HCT116 (cell line): ENCODE results near the gene DHX57. TPM values are rescaled to one million over a fixed set of nuclear protein-coding genes. Genes with fewer than 3 reads are reported as not detected.
"Not testable (repeated sequence)": the region's sequence is repeated elsewhere in the genome, so short reads cannot be mapped to it uniquely, and the experiment has no call there.

Source experiments
- ATAC-seq: fragments of 200-7000 bp; cut with Tn5 transposase; 2 replicates; pipeline ENCODE4 v1.9.1; 2020; ENCODE audit warnings: mild to moderate bottlenecking, moderate library complexity
- BruUV-seq: library from RNA; stranded (reverse); fragments of 400-500 nt; replicated peaks from 2 replicates; lab custom pipeline; 2021; lab: Mats Ljungman, UMichigan
- CTCF ChIA-PET: fragments of 300-600 bp; sonication (Branson Sonifier 250); formaldehyde crosslinking; loops from one replicate; lab custom pipeline; 2021; ENCODE audit warnings: antibody characterized with exemption; lab: Charles Lee
- POLR2A ChIA-PET: fragments of 300-600, 350-600 bp; sonication (Branson Sonifier 250); formaldehyde crosslinking; loops from one replicate; lab custom pipeline; 2021; ENCODE audit warnings: antibody characterized with exemption; lab: Charles Lee
- RAD21 ChIA-PET, 2 experiments: fragments of 300-600 bp; sonication (Branson Sonifier 250); formaldehyde crosslinking; loops; one replicate each; lab custom pipeline; 2023; ENCODE audit warnings: low total read pairs in 2 of 2; ENCODE audit not compliant: uncharacterized antibody in 2 of 2, unreplicated experiment in 2 of 2, low non-redundant PET in 1 of 2; lab: Charles Lee
- DNase-seq: peaks from one replicate; pipeline ENCODE4 v3.0.0-alpha.2; 2010; ENCODE audit warnings: low read depth, low spot score
- H2AFZ ChIP-seq: fragments of 200-600 bp; shearing (Covaris generic), sonication (generic); 2 replicates; pipeline ENCODE4 v1.6.1; 2017; ENCODE audit warnings: low read depth, mixed run types, mixed read lengths, antibody characterized with exemption, low read length; ENCODE audit not compliant: poor library complexity, severe bottlenecking
- H3K27ac ChIP-seq: 2 replicates; pipeline ENCODE4 v1.5.1; 2012; ENCODE audit warnings: low read depth, low read length
- H3K27me3 ChIP-seq: fragments of 200-600 bp; sonication (generic); 2 replicates; pipeline ENCODE4 v1.6.1; 2016; ENCODE audit warnings: mixed run types, low read length, mixed read lengths; ENCODE audit not compliant: insufficient read depth
- H3K36me3 ChIP-seq, 2 experiments: fragments of 200-500 bp in 1 of 2; fragments of 200-600 bp in 1 of 2; sonication (Bioruptor generic) in 1 of 2; sonication (generic) in 1 of 2; 2 replicates each; pipeline versions ENCODE4 v1.5.1 to v1.6.1; 2014 to 2016; ENCODE audit warnings: low read length in 2 of 2, inconsistent platforms in 1 of 2, mixed read lengths in 1 of 2, mixed run types in 1 of 2; ENCODE audit not compliant: insufficient read depth in 2 of 2, control insufficient read depth in 1 of 2
- H3K4me1 ChIP-seq, 2 experiments: fragments of 200-600 bp in 1 of 2; sonication (generic) in 1 of 2; 2 replicates each; pipeline versions ENCODE4 v1.5.1 to v1.6.1; 2012 to 2017; ENCODE audit warnings: low read length in 2 of 2, inconsistent platforms in 1 of 2, mild to moderate bottlenecking in 1 of 2, mixed read lengths in 1 of 2, mixed run types in 1 of 2, moderate library complexity in 1 of 2; ENCODE audit not compliant: insufficient read depth in 2 of 2, control insufficient read depth in 1 of 2
- H3K4me2 ChIP-seq: fragments of 200-600 bp; sonication (generic); 2 replicates; pipeline ENCODE4 v1.6.1; 2017; ENCODE audit warnings: mixed run types, low read length, mixed read lengths
- H3K4me3 ChIP-seq, 2 experiments: fragments of 200-600 bp in 1 of 2; sonication (generic) in 1 of 2; replicated peaks in 1 of 2; 2 replicates each; pipeline ENCODE4 v1.5.1; 2011 to 2016; ENCODE audit warnings: low read length in 2 of 2, control low read depth in 1 of 2, low read depth in 1 of 2, mild to moderate bottlenecking in 1 of 2, mixed read lengths in 1 of 2, mixed run types in 1 of 2
- H3K79me2 ChIP-seq: fragments of 200-600 bp; sonication (generic); 2 replicates; pipeline ENCODE4 v1.6.1; 2017; ENCODE audit warnings: mild to moderate bottlenecking, mixed run types, low read length, moderate library complexity, mixed read lengths; ENCODE audit not compliant: insufficient read depth
- H3K9ac ChIP-seq: fragments of 200-600 bp; sonication (generic); 2 replicates; pipeline ENCODE4 v1.6.1; 2016; ENCODE audit warnings: low read length, mixed read lengths
- H3K9me2 ChIP-seq: fragments of 200-600 bp; sonication (generic), shearing (Covaris generic); 2 replicates; pipeline ENCODE4 v1.6.1; 2017; ENCODE audit warnings: mixed run types, mild to moderate bottlenecking, moderate library complexity; ENCODE audit not compliant: insufficient read depth
- H3K9me3 ChIP-seq, 2 experiments: fragments of 200-500 bp in 1 of 2; fragments of 200-600 bp in 1 of 2; sonication (Bioruptor generic) in 1 of 2; sonication (generic) in 1 of 2; 2 replicates each; pipeline ENCODE4 v1.6.1; 2014 to 2017; ENCODE audit warnings: low read length in 2 of 2, mixed read lengths in 2 of 2, inconsistent platforms in 1 of 2, low read depth in 1 of 2, mild to moderate bottlenecking in 1 of 2, mixed run types in 1 of 2, moderate library complexity in 1 of 2; ENCODE audit not compliant: control insufficient read depth in 1 of 2, insufficient read depth in 1 of 2
- H4K20me1 ChIP-seq: fragments of 200-600 bp; sonication (generic), shearing (Covaris generic); 2 replicates; pipeline ENCODE4 v1.6.1; 2017; ENCODE audit warnings: mixed run types, mild to moderate bottlenecking, moderate library complexity; ENCODE audit not compliant: insufficient read depth
- ELF1 ChIP-seq: IDR thresholded peaks from 2 replicates; pipeline ENCODE4 v1.6.1; 2012; ENCODE audit warnings: low read depth, borderline replicate concordance
- EZH2 ChIP-seq: fragments of 200-600 bp; sonication (generic); IDR thresholded peaks from 2 replicates; pipeline ENCODE4 v1.6.1; 2017; ENCODE audit warnings: antibody characterized with exemption, mixed run types
- FOSL1 ChIP-seq: IDR thresholded peaks from 2 replicates; pipeline ENCODE4 v1.6.1; 2012; ENCODE audit warnings: low read depth
- POLR2A ChIP-seq: IDR thresholded peaks from 2 replicates; pipeline ENCODE4 v1.7.0; 2011; ENCODE audit warnings: borderline replicate concordance; ENCODE audit not compliant: insufficient read depth, insufficient read length; ENCODE audit errors: extremely low read depth
- RAD21 ChIP-seq: IDR thresholded peaks from 2 replicates; pipeline ENCODE4 v1.6.1; 2012; ENCODE audit warnings: low read depth, mild to moderate bottlenecking
- SIN3A ChIP-seq: IDR thresholded peaks from 2 replicates; pipeline ENCODE4 v1.6.1; 2012; ENCODE audit warnings: low read depth
- SRF ChIP-seq: IDR thresholded peaks from 2 replicates; pipeline ENCODE4 v1.6.1; 2012; ENCODE audit warnings: low read depth
- ZBTB33 ChIP-seq: IDR thresholded peaks from 2 replicates; pipeline ENCODE4 v1.6.1; 2011; ENCODE audit warnings: mild to moderate bottlenecking, low read length, moderate library complexity; ENCODE audit not compliant: insufficient replicate concordance; ENCODE audit errors: extremely low read depth
- intact Hi-C: fragments of 100-400 bp; cut with micrococcal nuclease; formaldehyde crosslinking; loops from 2 replicates; pipeline ENCODE4 v1.10.0; 2022
- total RNA-seq: library from RNA; stranded (reverse); gene quantifications from one replicate; pipeline ENCODE4 v1.2.1, GENCODE V29; 2021; ENCODE audit not compliant: unreplicated experiment
- TF ChIP-seq, protein P1 (sequence below), 3 experiments: fragments of 200-600 bp in 1 of 3; sonication (generic) in 1 of 3; IDR thresholded peaks in 2 of 3; conservative IDR thresholded peaks in 1 of 3; 2 replicates each; pipeline ENCODE4 v1.5.1; 2012 to 2017; ENCODE audit warnings: low read depth in 2 of 3, low read length in 2 of 3, antibody characterized with exemption in 1 of 3, borderline replicate concordance in 1 of 3, control low read depth in 1 of 3, mild to moderate bottlenecking in 1 of 3, mixed read lengths in 1 of 3, mixed run types in 1 of 3, moderate library complexity in 1 of 3; ENCODE audit not compliant: insufficient read depth in 1 of 3

Gene DHX57
- total RNA-seq, 1 experiment from 2014 or later: 19.4 TPM

DNA sequence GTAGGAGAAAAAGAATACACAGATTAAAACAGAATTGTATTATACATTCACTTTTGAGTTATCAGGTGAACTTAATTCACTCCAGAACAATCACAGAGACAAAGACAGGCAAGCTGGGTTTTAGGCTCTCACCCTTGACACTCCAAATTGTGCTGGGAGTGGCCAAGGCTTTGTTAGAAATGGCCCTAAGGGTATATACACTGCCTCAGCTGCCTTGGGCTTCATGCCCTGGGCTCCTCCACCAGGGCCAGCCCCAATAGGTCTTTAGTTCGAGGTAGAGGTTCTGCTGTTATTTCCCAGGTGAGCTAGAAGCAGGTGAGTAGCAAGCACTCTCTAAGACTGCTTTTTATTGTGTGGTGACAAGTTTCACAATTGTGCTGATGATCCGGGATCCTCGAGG is 77.8 kb downstream of the DHX57 start (continued):
- TF ChIP-seq, protein P1, sequence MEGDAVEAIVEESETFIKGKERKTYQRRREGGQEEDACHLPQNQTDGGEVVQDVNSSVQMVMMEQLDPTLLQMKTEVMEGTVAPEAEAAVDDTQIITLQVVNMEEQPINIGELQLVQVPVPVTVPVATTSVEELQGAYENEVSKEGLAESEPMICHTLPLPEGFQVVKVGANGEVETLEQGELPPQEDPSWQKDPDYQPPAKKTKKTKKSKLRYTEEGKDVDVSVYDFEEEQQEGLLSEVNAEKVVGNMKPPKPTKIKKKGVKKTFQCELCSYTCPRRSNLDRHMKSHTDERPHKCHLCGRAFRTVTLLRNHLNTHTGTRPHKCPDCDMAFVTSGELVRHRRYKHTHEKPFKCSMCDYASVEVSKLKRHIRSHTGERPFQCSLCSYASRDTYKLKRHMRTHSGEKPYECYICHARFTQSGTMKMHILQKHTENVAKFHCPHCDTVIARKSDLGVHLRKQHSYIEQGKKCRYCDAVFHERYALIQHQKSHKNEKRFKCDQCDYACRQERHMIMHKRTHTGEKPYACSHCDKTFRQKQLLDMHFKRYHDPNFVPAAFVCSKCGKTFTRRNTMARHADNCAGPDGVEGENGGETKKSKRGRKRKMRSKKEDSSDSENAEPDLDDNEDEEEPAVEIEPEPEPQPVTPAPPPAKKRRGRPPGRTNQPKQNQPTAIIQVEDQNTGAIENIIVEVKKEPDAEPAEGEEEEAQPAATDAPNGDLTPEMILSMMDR (IDR thresholded peaks at IDR 0.05 in 2 of 3, conservative IDR thresholded peaks at IDR 0.05 in 1 of 3; ENCODE audit: borderline replicate concordance in 1 of 3, insufficient read depth in 1 of 3, low read depth in 2 of 3, low read length in 2 of 3): no peak
- no peak for TF ChIP-seq SRF
- no peak for TF ChIP-seq POLR2A

GRCh38 chr2:38797250-38797676 is 78.5 kb downstream of the DHX57 start:
- Histone ChIP-seq H4K20me1 (no peaks in the 10 kb centered on the region), H3K79me2 (no peaks in the 10 kb centered on the region), H2AFZ (no peak overlapping the region), H3K4me3 (no peak overlapping the region), H3K36me3 (no peaks in the 10 kb centered on the region), H3K4me1 (peaks cover 0 to 8% of the 10 kb centered on the region in 2 experiments; a peak in 1 of 4 replicates), H3K4me2 (no peak overlapping the region), H3K9ac (no peak overlapping the region), H3K9me3 (no peaks in the 10 kb centered on the region), H3K9me2 (no peaks in the 10 kb centered on the region), H3K27ac (no peak overlapping the region), H3K27me3 (no peaks in the 10 kb centered on the region)
- POLR2A ChIA-PET: no interaction called here
- no peak for DNase-seq
- BruUV-seq: no TSS peak
- peak; percentile 62; the same call in 1 of the 2 replicates for ATAC-seq
- RAD21 ChIA-PET: no interaction called here
- intact Hi-C loops: no loop called here
- TF ChIP-seq RAD21 (no peak), EZH2 (no peak), SIN3A (no peak), ZBTB33 (no peak), POLR2A (no peak), ELF1 (no peak), FOSL1 (no peak)
- CTCF ChIA-PET: no interaction called here

DNA sequence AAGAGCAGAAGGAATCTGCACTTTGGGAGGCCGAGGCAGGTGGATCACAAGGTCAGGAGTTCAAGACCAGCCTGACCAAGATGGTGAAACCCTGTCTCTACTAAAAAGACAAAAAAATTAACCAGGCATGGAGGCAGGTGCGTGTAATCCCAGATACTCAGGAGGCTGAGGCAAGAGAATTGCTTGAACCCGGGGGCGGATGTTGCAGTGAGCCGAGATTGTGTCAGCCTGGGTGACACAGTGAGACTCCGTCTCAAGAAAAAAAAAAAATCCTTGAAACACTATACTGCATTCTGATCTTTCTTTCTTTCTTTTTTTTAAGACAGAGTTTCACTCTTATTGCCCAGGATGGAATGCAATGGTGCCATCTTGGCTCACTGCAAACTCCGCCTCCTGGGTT is 80.7 kb downstream of the DHX57 start:
- CTCF ChIA-PET, H3K4me3 ChIP-seq: not testable (repeated sequence)

More for the DNA sequence above, 80.7 kb downstream of the DHX57 start:
- RAD21 ChIA-PET, H4K20me1 ChIP-seq, DNase-seq, POLR2A ChIA-PET, H3K4me1 ChIP-seq, H3K27ac ChIP-seq, H3K79me2 ChIP-seq, H3K4me2 ChIP-seq, BruUV-seq, H2AFZ ChIP-seq, ATAC-seq, H3K27me3 ChIP-seq, H3K36me3 ChIP-seq, H3K9me3 ChIP-seq, intact Hi-C loops, H3K9ac ChIP-seq, H3K9me2 ChIP-seq: not testable (repeated sequence)
